NCI-H748 treated with DMSO at 0.1 percent for 48 hours (cell line): ENCODE results near the gene DMC1.

Source experiments
- DNase-seq: peaks from one replicate; lab custom pipeline; 2025; lab: John Stamatoyannopoulos, UW

DMC1 gene

GRCh38 chr22:38567531-38568285 is 2.3 kb downstream of the DMC1 start:
- DNase-seq: no peak

DNA sequence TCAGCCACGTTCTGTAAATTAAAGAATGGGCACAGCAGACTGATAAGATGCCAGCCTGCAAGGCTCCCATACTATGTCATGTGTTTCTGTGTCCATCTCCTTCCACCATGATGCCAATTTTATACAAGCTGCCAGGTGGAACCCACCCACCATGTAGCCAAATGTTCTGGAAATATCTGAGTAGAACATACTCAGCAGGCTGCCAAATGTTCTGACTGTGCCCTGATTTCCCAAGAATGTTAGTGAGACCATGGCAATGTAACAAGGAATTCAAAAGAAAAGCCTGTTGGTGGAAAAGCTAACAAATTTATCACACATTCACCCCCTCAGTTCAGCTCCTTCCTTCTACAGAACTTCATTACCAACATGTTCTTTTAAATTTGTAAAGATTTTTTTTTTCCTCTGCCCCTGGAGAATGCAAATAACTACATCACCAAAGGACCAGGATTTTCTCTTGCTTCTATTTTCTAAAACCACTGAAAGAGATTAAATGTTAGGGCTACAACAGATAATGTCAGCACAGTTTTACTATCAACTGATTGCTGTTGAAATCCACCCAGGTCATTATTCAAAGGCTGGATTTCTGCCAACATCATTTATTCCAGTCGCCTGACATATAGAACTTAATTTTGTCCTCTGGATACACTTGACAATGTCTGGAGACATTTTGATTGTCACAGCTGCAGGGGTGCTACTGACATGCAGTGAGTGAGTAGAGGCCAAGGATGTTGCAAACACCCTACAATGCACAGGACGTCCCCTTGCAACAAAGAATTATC is 3.1 kb downstream of the DMC1 start:
- DNase-seq: no peak

DNA sequence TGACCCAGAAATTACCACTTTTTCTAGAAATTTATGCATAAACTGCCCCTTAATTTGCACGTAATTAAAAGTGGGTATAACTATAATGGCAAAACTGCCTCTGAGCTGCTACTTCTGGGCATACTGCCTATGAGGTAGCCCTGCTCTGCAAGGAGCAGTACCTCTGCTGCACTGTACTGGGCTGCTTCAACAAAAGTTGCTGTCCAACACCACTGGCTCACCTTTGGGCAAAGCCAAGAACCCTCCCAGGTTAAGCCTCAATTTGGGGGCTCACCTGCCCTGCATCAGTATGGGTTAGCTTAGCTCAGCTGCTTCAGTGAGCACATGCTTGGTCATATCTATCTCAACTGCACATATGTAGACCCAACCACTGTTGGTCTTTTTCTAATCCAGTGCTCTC is 4.5 kb downstream of the DMC1 start:
- DNase-seq: no peak

DNA sequence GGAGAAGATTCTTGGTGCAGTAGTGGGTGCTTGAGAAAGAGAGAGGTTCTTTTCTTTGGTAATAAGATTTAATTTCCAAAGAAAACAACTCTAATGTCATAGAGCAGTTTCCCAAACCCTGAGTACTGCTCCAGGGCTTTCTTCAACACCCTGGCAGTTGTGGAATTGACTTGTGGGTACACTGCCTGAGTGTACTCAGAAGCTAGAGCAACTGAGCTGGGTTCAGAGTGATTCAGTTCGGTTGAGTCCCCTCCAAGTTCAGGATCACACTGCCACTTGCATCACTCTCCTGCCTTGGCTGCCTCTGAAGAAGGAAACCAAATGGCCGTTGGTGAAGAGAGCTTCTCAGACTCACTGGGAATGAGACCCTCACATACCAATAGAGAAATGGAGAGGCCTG is 5.3 kb downstream of the DMC1 start:
- no peak for DNase-seq

DNA sequence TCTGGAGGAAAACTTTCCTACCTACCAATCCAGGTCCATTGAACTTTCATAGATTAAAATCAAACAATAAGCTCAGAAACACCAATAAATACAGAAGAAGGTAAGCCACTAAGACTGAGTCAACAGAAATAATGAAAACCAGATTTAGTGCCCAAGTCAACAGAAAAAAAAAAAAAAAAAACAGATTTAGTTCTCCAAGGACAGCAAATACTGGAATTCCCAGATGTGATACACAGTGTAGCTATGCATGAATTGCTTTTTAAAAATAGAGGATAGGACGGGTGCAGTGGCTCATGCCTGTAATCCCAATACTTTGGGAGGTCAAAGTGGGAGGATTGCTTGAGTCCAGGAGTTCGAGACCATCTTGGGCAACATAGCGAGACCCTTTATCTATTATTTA is 15.7 kb downstream of the DMC1 start:
- no peak for DNase-seq

DNA sequence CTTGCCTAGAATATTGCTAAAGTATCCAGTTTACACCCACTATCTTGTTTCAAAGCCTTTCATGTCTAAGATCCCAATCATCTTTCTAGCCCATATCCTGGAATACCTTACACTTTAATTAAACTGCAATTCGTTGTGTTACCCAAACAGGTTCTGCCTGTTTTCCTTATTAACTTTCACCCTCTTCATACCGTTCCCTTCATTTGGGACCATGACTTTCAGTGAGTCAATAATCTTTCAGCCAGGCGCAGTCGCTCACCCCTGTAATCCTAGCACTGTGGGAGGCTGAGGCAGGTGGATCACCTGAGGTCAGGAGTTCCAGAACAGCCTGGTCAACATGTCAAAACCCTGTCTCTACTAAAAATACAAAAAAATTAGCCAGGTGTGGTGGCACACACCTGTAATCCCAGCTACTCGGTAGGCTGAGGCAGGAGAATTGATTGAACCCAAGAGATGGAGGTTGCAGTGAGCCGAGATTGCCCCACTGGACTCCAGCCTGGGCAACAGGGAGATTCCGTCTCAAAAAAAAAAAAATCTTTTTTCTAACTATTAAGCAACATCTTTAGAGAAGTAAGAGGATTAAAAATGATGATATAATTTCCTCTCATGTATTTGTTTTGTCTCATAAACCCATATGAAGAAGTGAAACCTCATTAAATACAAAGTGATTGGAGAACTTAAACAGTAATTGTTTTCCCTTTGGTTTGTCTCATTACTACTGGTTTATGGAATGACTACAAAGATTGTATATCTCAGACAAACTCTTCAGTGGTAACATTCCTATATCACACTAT is 20.7 kb downstream of the DMC1 start:
- no peak for DNase-seq

GRCh38 chr22:38540701-38541100 is 29.3 kb downstream of the DMC1 start:
- no peak for DNase-seq

GRCh38 chr22:38531251-38531938 is 38.6 kb downstream of the DMC1 start:
- no peak for DNase-seq

- no peak for DNase-seq
Observed at GRCh38 chr22:38524429-38524828, 45.6 kb downstream of the DMC1 start.

DNA sequence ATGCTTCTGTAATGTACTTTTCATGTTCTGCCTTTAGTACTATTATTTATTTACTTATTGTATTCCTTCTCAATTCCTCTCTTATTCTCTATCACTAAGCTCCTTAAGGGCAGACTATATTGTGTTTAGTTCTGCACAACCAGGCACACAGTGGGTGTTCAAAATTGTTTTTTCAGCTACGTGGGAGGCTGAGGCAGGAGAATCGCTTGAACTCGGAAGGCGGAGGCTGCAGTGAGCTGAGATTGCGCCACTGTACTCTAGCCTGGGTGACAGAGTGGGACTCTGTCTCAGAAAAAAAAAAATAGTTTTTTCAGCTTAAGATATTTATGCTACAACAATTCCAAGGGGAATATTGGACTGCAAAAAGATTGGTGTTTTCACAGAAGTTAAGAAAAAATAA is 46.5 kb downstream of the DMC1 start:
- no peak for DNase-seq

DNA sequence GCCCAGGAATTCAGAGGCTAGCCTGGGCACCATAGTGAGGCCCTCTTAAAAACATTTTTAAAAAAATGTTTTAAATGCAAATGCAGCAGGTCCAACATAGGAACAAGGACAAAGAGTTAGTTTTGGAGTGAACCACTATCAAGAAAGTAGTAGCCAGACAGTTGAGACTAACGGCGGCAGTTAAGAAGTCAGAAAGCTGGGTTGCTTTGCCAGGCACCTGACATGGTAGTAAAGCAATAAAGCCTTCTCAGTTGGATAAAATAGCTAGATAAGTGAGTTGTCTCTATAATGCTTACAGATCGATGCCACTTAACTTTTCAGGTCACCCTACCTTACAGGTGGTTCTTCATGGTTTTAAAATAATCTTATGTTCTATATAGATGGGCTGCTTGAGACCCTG is 47.0 kb downstream of the DMC1 start:
- DNase-seq: no peak

DNA sequence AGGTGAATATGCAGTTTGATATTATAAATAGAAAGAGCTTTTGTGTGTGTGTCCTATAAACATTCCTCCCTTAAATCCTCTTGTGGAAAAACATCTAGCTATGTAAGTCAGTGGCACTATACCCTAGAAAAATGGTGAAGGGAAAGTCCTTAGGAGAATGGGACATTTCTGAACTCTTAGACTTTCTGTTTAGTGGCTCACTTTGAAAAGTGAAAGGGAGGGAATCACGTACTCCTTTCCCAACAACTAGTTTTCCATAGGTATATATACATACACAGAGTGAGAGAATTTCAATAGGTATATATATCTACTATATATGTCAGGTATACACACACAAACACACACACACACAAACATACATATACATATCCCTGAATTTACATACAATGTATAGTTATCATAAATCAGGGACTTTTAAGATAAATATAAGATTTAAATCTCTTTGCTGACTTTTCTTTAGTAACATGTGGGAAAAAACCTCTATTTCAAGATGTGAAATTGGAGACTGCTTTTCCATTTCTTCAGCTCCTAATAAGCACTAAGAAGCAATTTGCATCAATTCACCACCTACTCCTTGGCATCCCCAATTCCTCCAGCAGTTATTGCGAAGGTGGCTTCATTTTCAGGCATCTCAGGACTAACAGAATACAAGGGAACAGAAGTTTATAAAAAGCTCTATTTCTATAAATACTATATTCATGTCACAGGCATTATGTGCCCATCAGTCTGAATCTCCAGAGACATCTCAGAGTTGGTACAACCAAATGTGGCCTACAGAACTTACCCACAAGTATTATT is 50.3 kb downstream of the DMC1 start:
- no peak for DNase-seq

- no peak for DNase-seq
Observed at GRCh38 chr22:38518620-38519019, 51.4 kb downstream of the DMC1 start.

DNA sequence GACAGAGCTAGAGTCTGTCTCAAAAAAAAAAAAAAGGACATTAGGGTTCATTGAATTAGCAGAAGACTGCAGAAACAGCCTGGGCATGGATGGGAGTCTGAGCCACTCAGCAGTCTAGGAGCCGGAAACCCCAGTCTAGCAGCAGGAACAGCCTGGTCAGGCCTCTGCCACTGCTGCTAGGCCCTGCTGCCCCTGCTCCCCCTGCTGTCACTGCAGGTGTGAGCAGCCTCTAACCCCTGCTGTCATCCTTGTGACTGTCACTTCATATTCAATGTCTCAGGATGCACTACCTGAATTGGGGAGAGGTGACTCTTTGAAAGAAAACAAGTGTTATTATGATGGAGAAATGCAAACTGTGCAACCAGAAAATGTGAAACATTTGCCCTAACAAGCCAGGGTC is 56.9 kb downstream of the DMC1 start:
- DNase-seq: no peak

DNA sequence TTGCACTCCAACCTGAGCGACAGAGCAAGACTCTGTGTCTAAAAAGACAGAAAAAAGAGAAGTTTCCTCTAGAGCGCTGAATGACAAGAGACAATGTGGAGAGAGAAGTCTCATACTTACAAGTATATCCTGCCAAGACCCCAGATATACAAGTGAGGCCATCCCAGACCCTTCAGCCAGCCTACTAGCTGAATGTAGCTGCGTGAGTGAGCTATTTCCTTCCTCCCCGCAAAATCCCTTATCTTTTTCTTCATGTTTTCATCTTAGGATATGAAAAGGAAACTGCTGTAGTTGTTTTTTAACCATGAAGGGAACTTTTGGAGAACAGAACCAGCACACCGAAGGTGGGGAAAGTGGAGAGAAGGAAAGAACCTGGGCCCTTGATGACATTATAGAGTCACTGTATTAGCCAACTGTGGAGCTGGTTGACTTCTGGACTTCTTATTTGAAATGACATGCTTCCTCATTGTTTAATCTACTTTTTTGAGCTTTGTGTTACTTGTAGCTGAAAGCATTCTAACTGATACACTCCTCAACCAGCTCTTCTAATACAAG is 59.5 kb downstream of the DMC1 start:
- no peak for DNase-seq

DNA sequence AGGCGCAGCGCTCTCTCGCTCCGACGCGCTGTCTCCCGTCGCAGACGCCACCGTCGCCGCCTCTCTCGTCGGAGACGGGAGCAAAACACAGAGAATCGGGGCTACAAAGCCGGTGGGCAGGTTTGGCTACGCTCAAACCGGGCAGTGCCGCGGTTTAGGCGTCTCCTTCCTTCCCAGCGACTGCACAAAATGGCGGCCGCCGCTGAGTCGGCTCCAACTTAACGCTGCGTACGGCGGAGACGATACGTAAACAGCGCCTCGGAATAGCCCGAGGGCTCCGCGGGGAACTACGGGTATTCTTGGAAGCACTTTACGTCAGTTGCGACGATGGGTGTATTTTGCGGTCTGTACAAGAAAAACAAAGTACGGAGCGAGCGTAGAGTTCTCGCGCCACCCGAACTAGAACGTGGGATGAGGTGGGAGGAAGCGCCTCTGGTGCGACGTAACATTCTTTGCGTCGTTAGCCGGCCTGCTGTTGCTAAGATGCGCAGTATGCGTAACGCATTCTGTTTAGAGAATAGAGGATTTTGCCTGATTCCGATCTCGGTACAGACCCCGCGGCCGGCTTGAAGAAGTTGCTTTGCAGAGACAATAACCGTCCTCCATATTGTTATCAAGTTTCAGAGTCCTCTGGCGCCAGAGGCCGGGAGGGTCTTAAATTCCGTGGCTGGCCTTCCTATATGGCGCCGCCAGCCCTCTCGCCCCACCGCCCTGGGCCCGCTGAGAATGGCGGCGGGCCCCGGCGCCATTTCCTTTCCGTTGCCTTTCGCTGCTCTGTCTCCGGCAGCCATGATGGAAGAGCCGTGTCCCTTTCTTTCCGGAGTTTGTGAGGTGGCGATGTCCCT is 63.6 kb downstream of the DMC1 start, which contains the start of gene DDX17:
Gene DDX17 (minus strand): TSS at position 194 of the 845 bp plus-strand sequence.
- DNase-seq: peak; percentile 96

DNA sequence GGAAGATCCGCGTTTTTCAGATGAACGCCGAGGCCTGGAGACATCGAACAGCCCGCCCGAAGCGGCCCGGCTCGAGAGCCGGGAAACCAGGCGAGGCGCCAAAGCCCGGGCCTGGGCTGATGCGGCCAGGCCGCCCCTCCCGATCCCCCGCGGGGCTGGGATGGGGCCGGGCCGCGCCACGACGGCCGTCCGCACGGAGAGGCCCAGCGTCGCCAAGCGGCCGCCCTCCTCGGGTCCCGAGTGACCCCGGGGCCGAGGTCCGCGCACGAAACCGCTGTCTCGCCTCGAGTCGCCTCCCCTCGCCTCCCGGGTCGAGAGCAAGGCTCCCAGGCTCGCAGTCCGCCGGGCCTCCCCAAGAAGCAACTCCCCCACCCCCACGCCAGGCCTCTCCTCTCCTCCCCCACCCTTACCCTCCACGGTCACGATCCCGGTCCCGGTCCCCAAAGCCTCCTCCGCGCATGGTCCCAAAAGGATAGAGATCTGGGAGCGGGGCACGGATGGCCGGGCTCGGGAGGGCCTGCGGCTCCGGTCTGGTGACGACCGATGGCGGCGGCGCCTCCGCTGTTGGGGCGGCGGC is 64.4 kb downstream of the DMC1 start:
- DNase-seq: no peak

- DNase-seq: peak; percentile 26
Observed at GRCh38 chr22:38504731-38505540, 65.0 kb downstream of the DMC1 start.

- DNase-seq: no peak
Observed at GRCh38 chr22:38503021-38503420, 67.0 kb downstream of the DMC1 start.
